MM.1S (cell line): ENCODE results near the gene OR14A2.
"Not testable (repeated sequence)": the region's sequence is repeated elsewhere in the genome, so short reads cannot be mapped to it uniquely, and the experiment has no call there.

Source experiments
- EZH2 ChIP-seq: fragments of 300-600 bp; sonication (generic); optimal IDR thresholded peaks from 2 replicates; pipeline ENCODE3; 2017; ENCODE audit warnings: low read depth, mild to moderate bottlenecking, antibody characterized with exemption, low read length, mixed read lengths
- EZH2phosphoT487 ChIP-seq: fragments of 300-600 bp; sonication (generic); IDR thresholded peaks from 2 replicates; pipeline ENCODE4 v1.6.1; 2018; ENCODE audit warnings: antibody characterized with exemption, low read length
- TF ChIP-seq, protein P1 (sequence below): fragments of 300-600 bp; sonication (generic); IDR thresholded peaks from 2 replicates; pipeline ENCODE4 v1.5.1; 2016; ENCODE audit warnings: antibody characterized with exemption, low read length, mixed read lengths

DNA sequence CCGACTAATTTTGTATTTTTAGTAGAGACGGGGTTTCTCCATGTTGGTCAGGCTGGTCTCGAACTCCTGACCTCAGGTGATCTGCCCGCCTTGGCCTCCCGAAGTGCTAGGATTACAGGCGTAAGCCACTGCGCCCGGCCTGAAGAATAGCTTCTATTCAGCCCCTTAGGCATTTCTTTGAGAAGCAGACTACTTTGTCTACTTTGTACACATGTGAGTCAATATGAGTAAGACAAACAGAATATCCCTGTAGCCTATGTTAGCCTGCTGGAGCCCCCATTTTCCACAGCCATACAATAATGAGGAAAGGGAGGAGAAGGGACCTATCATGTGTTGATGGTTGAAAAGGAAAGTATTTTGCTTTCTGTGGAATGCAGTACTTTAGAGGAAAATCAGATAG is 37.3 kb downstream of the OR14A2 start:
- TF ChIP-seq, protein P1, sequence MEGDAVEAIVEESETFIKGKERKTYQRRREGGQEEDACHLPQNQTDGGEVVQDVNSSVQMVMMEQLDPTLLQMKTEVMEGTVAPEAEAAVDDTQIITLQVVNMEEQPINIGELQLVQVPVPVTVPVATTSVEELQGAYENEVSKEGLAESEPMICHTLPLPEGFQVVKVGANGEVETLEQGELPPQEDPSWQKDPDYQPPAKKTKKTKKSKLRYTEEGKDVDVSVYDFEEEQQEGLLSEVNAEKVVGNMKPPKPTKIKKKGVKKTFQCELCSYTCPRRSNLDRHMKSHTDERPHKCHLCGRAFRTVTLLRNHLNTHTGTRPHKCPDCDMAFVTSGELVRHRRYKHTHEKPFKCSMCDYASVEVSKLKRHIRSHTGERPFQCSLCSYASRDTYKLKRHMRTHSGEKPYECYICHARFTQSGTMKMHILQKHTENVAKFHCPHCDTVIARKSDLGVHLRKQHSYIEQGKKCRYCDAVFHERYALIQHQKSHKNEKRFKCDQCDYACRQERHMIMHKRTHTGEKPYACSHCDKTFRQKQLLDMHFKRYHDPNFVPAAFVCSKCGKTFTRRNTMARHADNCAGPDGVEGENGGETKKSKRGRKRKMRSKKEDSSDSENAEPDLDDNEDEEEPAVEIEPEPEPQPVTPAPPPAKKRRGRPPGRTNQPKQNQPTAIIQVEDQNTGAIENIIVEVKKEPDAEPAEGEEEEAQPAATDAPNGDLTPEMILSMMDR: not testable (repeated sequence)
- not testable (repeated sequence) for TF ChIP-seq EZH2phosphoT487, EZH2
